ENCODE data around the gene RSPH3.
"Not testable (repeated sequence)": the region's sequence is repeated elsewhere in the genome, so short reads cannot be mapped to it uniquely, and the experiment has no call there.

Gene RSPH3

GRCh38 chr6:159030168-159030567, 30.2 kb upstream of the RSPH3 start:
- no peak for DNase-seq (ENCODE audit: low read depth in 1 of 2, low spot score in 1 of 2)

- not testable (repeated sequence) for DNase-seq (ENCODE audit: low read depth in 1 of 2, low spot score in 1 of 2)
Observed at GRCh38 chr6:159025224-159025623, 25.2 kb upstream of the RSPH3 start.

GRCh38 chr6:159023893-159024292, 23.9 kb upstream of the RSPH3 start:
- DNase-seq (ENCODE audit: low read depth in 1 of 2, low spot score in 1 of 2) = no peak

GRCh38 chr6:159020011-159020410, 20.0 kb upstream of the RSPH3 start:
- no peak for DNase-seq (ENCODE audit: low read depth in 1 of 2, low spot score in 1 of 2)

GRCh38 chr6:159017757-159018559, 18.0 kb upstream of the RSPH3 start:
- DNase-seq (ENCODE audit: low read depth in 1 of 2, low spot score in 1 of 2) = no peak

- DNase-seq (ENCODE audit: low read depth in 1 of 2, low spot score in 1 of 2) = no peak
Observed at GRCh38 chr6:159014406-159014805, 14.4 kb upstream of the RSPH3 start.

- DNase-seq (ENCODE audit: low read depth in 1 of 2, low spot score in 1 of 2) = no peak
Observed at GRCh38 chr6:159013229-159013628, 13.2 kb upstream of the RSPH3 start.

GRCh38 chr6:159012201-159012600, 12.2 kb upstream of the RSPH3 start:
- no peak for DNase-seq (ENCODE audit: low read depth in 1 of 2, low spot score in 1 of 2)

- not testable (repeated sequence) for DNase-seq (ENCODE audit: low read depth in 1 of 2, low spot score in 1 of 2)
Observed at GRCh38 chr6:159010037-159010612, 10.1 kb upstream of the RSPH3 start.

- DNase-seq (ENCODE audit: low read depth in 1 of 2, low spot score in 1 of 2) = no peak
Observed at GRCh38 chr6:159008656-159009288, 8.8 kb upstream of the RSPH3 start.

- DNase-seq (ENCODE audit: low read depth in 1 of 2, low spot score in 1 of 2) = no peak
Observed at GRCh38 chr6:159007510-159007909, 7.5 kb upstream of the RSPH3 start.

GRCh38 chr6:159005436-159005835, 5.4 kb upstream of the RSPH3 start:
- no peak for DNase-seq (ENCODE audit: low read depth in 1 of 2, low spot score in 1 of 2)

GRCh38 chr6:159004592-159004991, 4.6 kb upstream of the RSPH3 start:
- no peak for DNase-seq (ENCODE audit: low read depth in 1 of 2, low spot score in 1 of 2)

GRCh38 chr6:159002432-159003155, 2.6 kb upstream of the RSPH3 start:
- DNase-seq (ENCODE audit: low read depth in 1 of 2, low spot score in 1 of 2) = no peak

GRCh38 chr6:158999154-158999665, 792 bp downstream of the RSPH3 start:
- DNase-seq (ENCODE audit: low read depth in 1 of 2, low spot score in 1 of 2) = peak; percentile 6 to 9

GRCh38 chr6:158996856-158997255, 3.1 kb downstream of the RSPH3 start:
- DNase-seq (ENCODE audit: low read depth in 1 of 2, low spot score in 1 of 2) = no peak

GRCh38 chr6:158993639-158994038, 6.4 kb downstream of the RSPH3 start:
- DNase-seq (ENCODE audit: low read depth in 1 of 2, low spot score in 1 of 2) = no peak

GRCh38 chr6:158991017-158991723, 8.8 kb downstream of the RSPH3 start:
- no peak for DNase-seq (ENCODE audit: low read depth in 1 of 2, low spot score in 1 of 2)

GRCh38 chr6:158989711-158990110, 10.3 kb downstream of the RSPH3 start:
- DNase-seq (ENCODE audit: low read depth in 1 of 2, low spot score in 1 of 2) = not testable (repeated sequence)

- no peak for DNase-seq (ENCODE audit: low read depth in 1 of 2, low spot score in 1 of 2)
Observed at GRCh38 chr6:158988477-158988876, 11.5 kb downstream of the RSPH3 start.

GRCh38 chr6:158987657-158988056, 12.3 kb downstream of the RSPH3 start:
- no peak for DNase-seq (ENCODE audit: low read depth in 1 of 2, low spot score in 1 of 2)
